ENCODE data around the gene WBP2NL. TPM values are rescaled to one million over a fixed set of nuclear protein-coding genes. Genes with fewer than 3 reads are reported as not detected.

WBP2NL gene
- total RNA-seq, 2 experiments from 2014 or later, result 1.1 to 1.9 TPM

DNA sequence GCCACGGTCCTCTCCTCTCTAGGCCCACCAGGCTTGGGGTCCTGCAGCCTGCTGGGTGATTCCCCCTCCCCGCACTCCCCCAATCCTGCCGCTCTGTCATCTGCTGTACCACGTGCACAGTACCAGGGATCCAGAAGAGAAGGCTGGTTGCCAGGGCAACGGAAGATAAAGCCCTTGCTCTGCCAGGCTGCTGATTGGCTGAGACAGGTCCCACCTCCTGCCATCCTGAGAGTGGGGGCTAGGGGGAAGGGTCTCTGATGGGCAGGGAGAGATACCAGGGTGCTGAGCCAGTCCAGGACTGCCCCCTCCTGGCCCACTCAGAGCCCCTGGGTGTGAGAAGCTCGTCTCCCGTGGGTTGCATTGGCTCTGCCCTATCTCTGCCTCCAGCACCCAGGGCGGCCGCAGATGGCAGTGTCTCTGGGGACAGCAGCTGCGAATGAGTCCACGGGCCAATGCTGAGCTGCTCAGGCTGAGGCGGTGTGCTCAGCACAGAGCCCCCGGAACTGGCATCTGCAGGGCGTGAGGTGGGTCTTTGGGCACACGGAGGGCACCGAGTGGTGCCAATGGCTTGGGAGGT, 46.6 kb upstream of the WBP2NL start, which contains the start of gene SMIM45:
Gene SMIM45 (plus strand): TSS at position 253 of the 577 bp plus-strand sequence.
- H3K4me2 ChIP-seq (ENCODE audit: low read length), result peak within 1 kb of the TSS; percentile 52
- H3K79me2 ChIP-seq (ENCODE audit: insufficient read depth, low read depth, low read length), result peaks cover 29% of the 10 kb centered on the region; the same call in 1 of the 2 replicates
- ChIA-PET CTCF (ENCODE audit: unreplicated experiment) (interaction anchor here (1.1 kb wide), 1 partner anchor 139 kb away, joined by 3 read pairs; no protein-coding TSS in a partner anchor), POLR2A (no interaction called here)
- DNase-seq (ENCODE audit: low spot score), result peak; percentile 78
- H3K4me1 ChIP-seq (ENCODE audit: insufficient read depth, low read length, poor library complexity, severe bottlenecking), result peaks cover 59% of the 10 kb centered on the region
- no peaks in the 10 kb centered on the region for H3K9me2 ChIP-seq (ENCODE audit: insufficient read depth, low read length)
- intact Hi-C loops (cut with micrococcal nuclease; ENCODE audit: unreplicated experiment), result no loop called here
- H2AFZ ChIP-seq (ENCODE audit: low read length), result no peak within 1 kb of the TSS
- H3K9me3 ChIP-seq (ENCODE audit: low read length), result no peaks in the 10 kb centered on the region
- no peaks in the 10 kb centered on the region for H3K36me3 ChIP-seq (ENCODE audit: insufficient read depth, low read length)
- BruUV-seq (replicated peaks), result no TSS peak
- no peak within 1 kb of the TSS for H3K27ac ChIP-seq (ENCODE audit: low read depth, low read length, poor library complexity, severe bottlenecking)
- TF ChIP-seq EZH2phosphoT487 (IDR thresholded peaks at IDR 0.05; ENCODE audit: borderline replicate concordance, low read depth, low read length), result no peak
- peak; percentile 52 for TF ChIP-seq CTCF (conservative IDR thresholded peaks at IDR 0.05; ENCODE audit: low read length)
- H3K4me3 ChIP-seq (ENCODE audit: low read depth, low read length, poor library complexity, severe bottlenecking), result peak within 1 kb of the TSS; percentile 3
- no peaks in the 10 kb centered on the region for H4K20me1 ChIP-seq (ENCODE audit: insufficient read depth, low read length)

DNA sequence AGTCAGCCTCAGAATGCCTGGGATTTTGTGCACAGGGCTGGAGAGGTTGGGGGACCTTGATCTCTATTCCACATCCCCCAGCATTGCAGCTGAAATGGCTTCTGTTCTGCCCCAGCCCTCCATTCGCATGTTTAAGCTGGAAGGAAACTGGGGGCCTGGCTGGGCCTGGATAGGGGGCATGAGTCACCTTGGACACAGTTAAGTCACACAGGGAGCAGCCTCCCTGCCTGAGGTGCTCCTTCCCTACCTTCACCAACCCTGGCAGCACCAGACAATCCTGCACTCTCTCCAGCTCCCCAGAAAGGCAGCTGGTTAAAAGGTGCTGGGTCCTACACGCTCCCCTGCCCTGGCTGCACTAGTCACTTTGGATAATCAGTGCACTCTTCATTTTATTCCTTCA, 45.9 kb upstream of the WBP2NL start:
- intact Hi-C loops (cut with micrococcal nuclease; ENCODE audit: unreplicated experiment), result no loop called here
- H3K36me3 ChIP-seq (ENCODE audit: insufficient read depth, low read length), result no peaks in the 10 kb centered on the region
- BruUV-seq (replicated peaks), result no TSS peak
- no peaks in the 10 kb centered on the region for H3K9me3 ChIP-seq (ENCODE audit: low read length)
- H3K4me3 ChIP-seq (ENCODE audit: low read depth, low read length, poor library complexity, severe bottlenecking), result no peak overlapping the region
- H3K9me2 ChIP-seq (ENCODE audit: insufficient read depth, low read length), result no peaks in the 10 kb centered on the region
- POLR2A ChIA-PET, result no interaction called here
- CTCF ChIA-PET (ENCODE audit: unreplicated experiment), result no interaction called here
- no peak overlapping the region for H2AFZ ChIP-seq (ENCODE audit: low read length)
- H3K4me2 ChIP-seq (ENCODE audit: low read length), result peak overlapping the region; percentile 52
- H3K27ac ChIP-seq (ENCODE audit: low read depth, low read length, poor library complexity, severe bottlenecking), result no peak overlapping the region
- H3K79me2 ChIP-seq (ENCODE audit: insufficient read depth, low read depth, low read length), result peaks cover 23% of the 10 kb centered on the region; the same call in 1 of the 2 replicates
- H4K20me1 ChIP-seq (ENCODE audit: insufficient read depth, low read length), result no peaks in the 10 kb centered on the region
- H3K4me1 ChIP-seq (ENCODE audit: insufficient read depth, low read length, poor library complexity, severe bottlenecking), result peaks cover 56% of the 10 kb centered on the region
- no peak for DNase-seq (ENCODE audit: low spot score)
- TF ChIP-seq EZH2phosphoT487 (IDR thresholded peaks at IDR 0.05; ENCODE audit: borderline replicate concordance, low read depth, low read length), result no peak
- TF ChIP-seq CTCF (conservative IDR thresholded peaks at IDR 0.05; ENCODE audit: low read length), result no peak

DNA sequence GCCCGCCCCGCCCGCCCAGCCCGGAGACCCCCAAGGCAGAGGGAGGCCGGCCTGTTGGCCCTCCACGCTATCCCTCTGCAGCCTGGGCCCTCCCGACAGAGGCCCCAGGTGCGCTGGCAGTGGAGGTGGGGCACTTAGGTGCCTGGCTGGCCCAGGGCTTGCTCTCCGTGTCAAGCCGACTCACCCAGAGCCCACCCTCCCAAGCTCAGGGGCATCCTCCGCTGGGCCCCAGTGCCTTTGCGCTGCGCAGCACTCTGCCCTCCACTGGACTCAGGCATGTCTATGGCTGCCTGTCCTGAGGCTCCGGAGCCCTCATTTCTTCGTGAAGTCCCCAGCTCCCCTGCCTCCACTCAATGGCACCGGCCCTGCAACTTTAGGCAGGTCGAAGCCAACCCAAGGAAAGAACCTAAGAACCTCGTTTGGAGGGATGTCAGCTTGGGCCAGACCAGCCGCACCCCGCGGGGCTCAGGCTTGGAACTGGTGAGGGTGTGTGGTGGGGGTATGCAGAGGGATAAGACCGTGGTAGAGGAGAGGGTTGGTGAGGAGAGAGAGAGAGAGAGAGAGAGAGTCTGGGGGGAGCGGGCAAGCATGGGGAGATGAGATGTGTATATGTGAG, 40.5 kb upstream of the WBP2NL start:
- Histone ChIP-seq H3K4me2 (ENCODE audit: low read length) (peak overlapping the region; percentile 57; the same call in 1 of the 2 replicates), H3K27ac (ENCODE audit: low read depth, low read length, poor library complexity, severe bottlenecking) (no peak overlapping the region), H3K36me3 (ENCODE audit: insufficient read depth, low read length) (no peaks in the 10 kb centered on the region), H3K9me2 (ENCODE audit: insufficient read depth, low read length) (no peaks in the 10 kb centered on the region), H3K4me1 (ENCODE audit: insufficient read depth, low read length, poor library complexity, severe bottlenecking) (peaks cover 19% of the 10 kb centered on the region), H3K79me2 (ENCODE audit: insufficient read depth, low read depth, low read length) (no peaks in the 10 kb centered on the region), H3K9me3 (ENCODE audit: low read length) (no peaks in the 10 kb centered on the region), H4K20me1 (ENCODE audit: insufficient read depth, low read length) (no peaks in the 10 kb centered on the region), H3K4me3 (ENCODE audit: low read depth, low read length, poor library complexity, severe bottlenecking) (no peak overlapping the region), H2AFZ (ENCODE audit: low read length) (no peak overlapping the region)
- BruUV-seq (replicated peaks), result no TSS peak
- intact Hi-C loops (cut with micrococcal nuclease; ENCODE audit: unreplicated experiment), result loop anchor here (2.0 kb wide), 1 partner anchor 135 kb away; no protein-coding TSS in a partner anchor
- no peak for DNase-seq (ENCODE audit: low spot score)
- TF ChIP-seq CTCF (conservative IDR thresholded peaks at IDR 0.05; ENCODE audit: low read length) (no peak), EZH2phosphoT487 (IDR thresholded peaks at IDR 0.05; ENCODE audit: borderline replicate concordance, low read depth, low read length) (no peak)
- POLR2A ChIA-PET, result interaction anchor here (0.5 kb wide), 1 partner anchor 126 kb away, joined by 4 read pairs; no protein-coding TSS in a partner anchor
- CTCF ChIA-PET (ENCODE audit: unreplicated experiment), result no interaction called here
